T-helper 22 cell (primary cell): ENCODE results near the gene SDC3.

Source experiments
- DNase-seq: peaks from one replicate; pipeline ENCODE4 v3.0.0-alpha.2; 2020; ENCODE audit warnings: low read depth

The SDC3 gene

GRCh38 chr1:30928171-30928570, 19.6 kb upstream of the SDC3 start:
- no peak for DNase-seq

- no peak for DNase-seq
Measured at GRCh38 chr1:30927448-30927847, 18.9 kb upstream of the SDC3 start.

GRCh38 chr1:30923597-30923996, 15.0 kb upstream of the SDC3 start:
- no peak for DNase-seq

- no peak for DNase-seq
Measured at GRCh38 chr1:30920827-30921226, 12.3 kb upstream of the SDC3 start.

DNA sequence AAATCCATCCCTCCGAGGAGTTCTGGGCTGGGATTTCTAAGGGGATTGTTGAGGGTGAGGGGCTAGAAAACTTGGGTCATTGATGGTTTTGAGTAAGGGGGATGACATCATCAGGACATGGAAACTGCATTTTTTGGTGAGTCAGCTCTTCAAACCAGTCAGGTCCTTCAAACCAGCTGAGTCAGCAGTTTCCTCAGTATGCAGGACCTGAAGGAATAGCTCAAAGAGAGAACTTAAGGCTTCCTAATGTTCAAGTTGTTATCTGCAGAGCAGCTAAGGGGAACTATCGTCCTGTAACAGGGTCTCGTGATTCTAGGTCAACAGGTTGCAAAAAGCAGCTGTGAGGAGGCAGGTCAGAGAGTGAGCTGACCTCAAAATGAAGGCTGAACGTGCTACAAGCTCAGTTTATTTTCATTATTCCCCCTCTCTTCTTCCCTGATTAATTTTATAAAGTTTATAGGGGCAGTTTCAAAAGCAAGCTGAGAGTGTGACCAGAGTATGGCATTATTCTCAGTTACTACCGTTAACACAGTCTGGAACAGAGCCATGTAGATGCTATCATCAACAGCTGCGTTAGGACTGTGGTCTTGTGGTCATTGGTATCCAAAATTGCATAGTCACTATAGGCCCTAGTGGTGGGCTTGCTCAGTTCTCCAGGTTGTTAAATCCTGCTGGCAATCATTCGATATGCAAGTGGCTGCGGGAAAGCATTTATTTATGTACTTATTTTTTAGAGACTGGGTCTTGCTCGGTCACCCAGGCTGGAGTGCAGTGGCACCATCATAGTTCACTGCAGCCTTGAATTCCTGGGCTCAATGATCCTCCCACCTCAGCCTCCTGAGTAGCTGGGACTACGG, 10.7 kb upstream of the SDC3 start:
- DNase-seq, result no peak

DNA sequence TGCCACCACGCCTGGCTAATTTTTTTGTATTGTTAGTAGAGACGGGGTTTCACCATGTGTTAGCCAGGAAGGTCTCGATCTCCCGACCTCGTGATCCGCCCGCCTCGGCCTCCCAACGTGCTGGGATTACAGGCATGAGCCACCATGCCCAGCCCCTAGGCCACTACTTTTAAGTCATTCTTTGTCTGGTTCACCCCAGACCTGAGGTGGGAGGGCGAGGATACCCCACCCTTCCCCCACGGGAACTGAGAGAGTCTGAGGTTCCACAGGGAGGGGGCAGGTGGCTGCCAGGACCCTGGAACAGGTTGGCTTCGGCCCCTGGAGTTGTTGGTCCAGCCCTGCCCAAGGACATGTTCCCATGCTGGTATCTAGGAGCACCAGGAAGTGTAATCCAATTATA, 7.7 kb upstream of the SDC3 start:
- no peak for DNase-seq

DNA sequence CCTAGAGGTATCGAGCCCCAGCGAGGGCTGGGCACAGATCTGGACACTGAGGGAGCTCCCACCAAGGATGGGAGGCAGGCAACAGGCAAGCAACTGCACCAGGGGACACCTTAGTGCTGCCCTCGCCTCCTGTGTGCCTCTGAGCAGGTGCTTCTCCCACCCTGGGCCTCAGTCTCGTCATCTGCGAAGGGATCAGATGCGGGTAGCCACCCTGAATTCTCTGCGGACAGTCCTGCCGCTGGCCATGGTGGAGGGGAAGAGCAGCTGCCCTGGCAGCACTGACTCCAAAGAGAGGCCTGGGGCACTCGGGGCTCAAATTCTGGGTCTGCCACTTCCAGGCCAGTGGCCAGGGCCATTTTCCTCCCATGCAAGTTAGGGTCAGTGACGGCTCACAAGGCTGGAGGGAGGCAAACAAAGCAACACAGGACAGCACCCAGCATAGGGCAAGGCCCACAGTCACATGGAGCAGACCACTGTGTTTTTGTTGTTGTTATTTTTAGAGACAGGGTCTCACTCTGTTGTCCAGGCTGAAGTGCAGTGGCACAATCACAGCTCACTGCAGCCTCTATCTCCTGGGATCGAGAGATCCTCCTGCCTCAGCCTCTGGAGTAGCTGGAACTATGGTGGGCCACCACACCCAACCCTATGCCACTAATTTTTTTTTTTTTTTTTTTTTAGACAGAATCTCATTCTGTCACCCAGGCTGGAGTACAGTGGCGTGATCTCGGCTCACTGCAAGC, 7.1 kb upstream of the SDC3 start:
- DNase-seq, result no peak

GRCh38 chr1:30914931-30915330, 6.4 kb upstream of the SDC3 start:
- DNase-seq, result no peak

DNA sequence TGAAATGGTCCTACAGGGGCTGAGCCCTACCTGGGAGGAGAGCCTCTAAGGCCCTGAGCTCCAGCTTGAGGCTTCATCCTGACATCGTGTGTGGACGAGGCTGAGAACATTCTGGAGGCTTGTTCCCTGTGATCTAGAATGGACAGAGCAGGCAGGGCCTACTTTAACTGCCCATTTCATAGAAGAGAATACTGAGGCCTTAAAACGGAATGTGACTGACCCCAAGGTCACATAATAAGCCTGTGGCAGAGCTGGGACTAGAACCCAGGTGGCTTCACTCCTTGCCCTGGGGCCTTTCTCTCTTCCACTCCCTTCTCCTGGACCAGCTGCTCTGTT, 6.0 kb upstream of the SDC3 start:
- DNase-seq, result no peak

- DNase-seq, result no peak
Measured at GRCh38 chr1:30912913-30913652, 4.5 kb upstream of the SDC3 start.

GRCh38 chr1:30912224-30912623, 3.7 kb upstream of the SDC3 start:
- no peak for DNase-seq

- DNase-seq, result no peak
Measured at GRCh38 chr1:30911059-30911954, 2.7 kb upstream of the SDC3 start.

GRCh38 chr1:30909365-30910068, 959 bp upstream of the SDC3 start:
- no peak for DNase-seq

DNA sequence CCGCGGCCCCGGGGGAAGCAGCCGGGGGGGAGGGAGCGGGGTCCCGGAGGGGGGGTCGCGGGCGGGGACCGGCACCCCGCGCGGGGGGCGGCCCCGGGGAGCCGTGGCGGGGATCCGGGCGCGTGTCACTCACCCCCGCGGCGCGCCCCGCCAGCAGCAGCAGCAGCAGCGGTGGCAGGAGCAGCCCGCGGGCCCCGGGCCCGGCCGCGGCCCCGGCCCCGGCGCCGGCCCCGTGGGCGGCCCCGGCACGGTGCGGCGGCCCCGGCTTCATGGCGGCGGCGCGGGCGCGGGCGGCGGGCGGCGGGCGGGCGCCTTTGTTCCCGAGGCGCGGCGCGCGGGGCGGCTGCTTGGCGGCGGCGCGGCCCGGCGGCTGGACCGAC, 252 bp downstream of the SDC3 start:
- no peak for DNase-seq

- DNase-seq, result no peak
Measured at GRCh38 chr1:30907481-30908315, 860 bp downstream of the SDC3 start.

- no peak for DNase-seq
Measured at GRCh38 chr1:30906631-30907441, 1.7 kb downstream of the SDC3 start.

DNA sequence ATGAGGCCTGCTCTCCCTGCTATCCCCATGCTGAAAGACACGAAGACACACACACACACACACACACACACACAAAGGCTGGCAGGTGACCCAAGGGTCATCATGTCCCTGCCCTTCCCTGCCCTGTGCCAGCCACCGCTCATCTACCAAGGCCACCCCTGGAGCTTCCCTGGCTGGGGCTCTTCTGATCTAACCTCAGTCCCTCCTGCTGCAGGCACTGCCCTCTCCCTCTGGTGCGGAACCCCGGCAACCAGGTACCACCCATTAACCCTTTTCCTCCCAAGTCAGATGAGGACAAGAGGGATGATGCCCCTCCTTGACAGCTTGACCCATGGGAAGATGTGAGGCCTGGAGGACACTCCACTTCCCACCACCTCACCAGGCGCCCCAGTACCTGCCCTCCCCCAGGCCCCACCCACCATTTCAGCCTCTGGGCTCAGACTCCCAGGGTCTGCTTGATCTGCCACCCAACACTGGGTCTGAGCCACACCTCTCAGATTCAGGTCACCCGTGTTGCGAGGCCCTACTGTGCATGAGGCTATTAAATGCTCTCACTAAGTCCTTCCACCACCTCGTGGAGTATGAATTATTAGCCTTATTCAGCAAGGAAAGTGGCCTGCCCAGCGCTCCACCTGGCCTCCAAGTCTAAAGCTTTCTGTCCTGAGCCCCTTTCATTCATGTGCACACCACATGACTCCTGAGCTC, 2.5 kb downstream of the SDC3 start:
- DNase-seq, result no peak

GRCh38 chr1:30905403-30905802, 3.2 kb downstream of the SDC3 start:
- DNase-seq, result no peak

DNA sequence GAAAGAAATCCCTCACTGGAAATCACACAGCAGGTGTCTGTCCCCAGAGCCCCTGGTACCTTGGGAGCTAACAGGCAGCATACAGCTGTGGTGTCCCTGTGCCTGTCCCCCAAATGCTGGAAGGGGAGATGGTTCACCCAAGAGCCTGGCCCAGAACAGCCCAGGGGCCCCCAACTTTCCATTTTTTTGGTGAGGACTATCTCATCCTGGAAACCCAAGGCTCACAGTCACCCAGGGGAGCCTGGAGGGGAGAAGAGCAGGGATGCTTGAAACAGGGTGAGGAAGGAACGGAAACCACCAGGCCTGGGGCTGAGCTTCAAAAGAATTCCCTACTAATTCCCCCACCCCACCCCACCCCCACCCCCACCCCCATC, 3.6 kb downstream of the SDC3 start:
- no peak for DNase-seq
